ENCODE results near the gene OR52L1.

DNA sequence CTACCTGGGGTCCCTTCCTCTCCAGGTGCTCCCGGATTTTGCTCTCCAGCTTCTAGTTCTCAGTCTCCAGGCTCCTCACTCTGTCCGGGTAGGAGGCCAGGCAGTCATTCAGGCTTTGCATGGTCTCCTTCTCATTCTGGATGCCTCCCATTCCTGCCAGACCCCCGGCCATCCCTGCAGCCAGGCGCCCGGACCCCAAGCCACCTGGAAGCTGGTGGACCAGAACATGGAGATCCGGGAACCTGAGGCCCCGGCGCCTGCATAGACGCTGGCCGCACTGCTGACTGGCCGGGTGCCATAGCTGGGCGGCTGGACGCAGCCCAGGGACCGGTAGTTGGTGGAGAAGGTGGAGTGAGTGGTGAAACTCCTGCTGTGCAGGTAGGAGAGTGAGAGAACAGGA, 8.0 kb upstream of the OR52L1 start:
- TF ChIP-seq, protein P1, sequence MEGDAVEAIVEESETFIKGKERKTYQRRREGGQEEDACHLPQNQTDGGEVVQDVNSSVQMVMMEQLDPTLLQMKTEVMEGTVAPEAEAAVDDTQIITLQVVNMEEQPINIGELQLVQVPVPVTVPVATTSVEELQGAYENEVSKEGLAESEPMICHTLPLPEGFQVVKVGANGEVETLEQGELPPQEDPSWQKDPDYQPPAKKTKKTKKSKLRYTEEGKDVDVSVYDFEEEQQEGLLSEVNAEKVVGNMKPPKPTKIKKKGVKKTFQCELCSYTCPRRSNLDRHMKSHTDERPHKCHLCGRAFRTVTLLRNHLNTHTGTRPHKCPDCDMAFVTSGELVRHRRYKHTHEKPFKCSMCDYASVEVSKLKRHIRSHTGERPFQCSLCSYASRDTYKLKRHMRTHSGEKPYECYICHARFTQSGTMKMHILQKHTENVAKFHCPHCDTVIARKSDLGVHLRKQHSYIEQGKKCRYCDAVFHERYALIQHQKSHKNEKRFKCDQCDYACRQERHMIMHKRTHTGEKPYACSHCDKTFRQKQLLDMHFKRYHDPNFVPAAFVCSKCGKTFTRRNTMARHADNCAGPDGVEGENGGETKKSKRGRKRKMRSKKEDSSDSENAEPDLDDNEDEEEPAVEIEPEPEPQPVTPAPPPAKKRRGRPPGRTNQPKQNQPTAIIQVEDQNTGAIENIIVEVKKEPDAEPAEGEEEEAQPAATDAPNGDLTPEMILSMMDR (conservative IDR thresholded peaks at IDR 0.05; ENCODE audit: low read depth, low read length): no peak
- TF ChIP-seq EZH2 (IDR thresholded peaks at IDR 0.05; ENCODE audit: borderline replicate concordance, low read depth, low read length, poor library complexity, severe bottlenecking): no peak
